Gastrocnemius medialis (tissue), 4 donors: Measurements from ENCODE around the gene RNF123. TPM values are rescaled to one million over a fixed set of nuclear protein-coding genes. Genes with fewer than 3 reads are reported as not detected.

ENCODE experiments used
- ATAC-seq, 2 donors: fragments of 150-250 bp; one replicate each; pipeline ENCODE4 v1.9.1; 2016
- DNase-seq, 2 donors: peaks; one replicate each; pipeline ENCODE4 v3.0.0-alpha.2; 2019
- H3K27ac ChIP-seq, 4 donors: fragments of 200-600 bp; sonication (generic); 1 replicate in 1 of 4; 2 replicates in 3 of 4; pipeline ENCODE4 v1.5.1; 2016 to 2018; ENCODE audit warnings: mild to moderate bottlenecking in 2 of 4, moderate library complexity in 1 of 4
- H3K27me3 ChIP-seq, 3 donors: fragments of 200-600 bp; sonication (generic) in 2 of 3; 1 replicate in 1 of 3; 2 replicates in 2 of 3; pipeline versions ENCODE4 v1.5.1 to v1.6.0; 2016 to 2019; ENCODE audit warnings: mild to moderate bottlenecking in 1 of 3, moderate library complexity in 1 of 3
- H3K36me3 ChIP-seq, 2 donors: fragments of 200-600 bp; sonication (generic) in 1 of 2; one replicate each; pipeline ENCODE4 v1.5.1; 2017 to 2018
- H3K4me1 ChIP-seq, 2 donors: fragments of 200-600 bp; sonication (generic) in 1 of 2; one replicate each; pipeline ENCODE4 v1.5.1; 2016 to 2017; ENCODE audit warnings: mild to moderate bottlenecking in 2 of 2
- H3K4me3 ChIP-seq, 4 donors: fragments of 200-600 bp; sonication (generic) in 3 of 4; 1 replicate in 1 of 4; 2 replicates in 3 of 4; pipeline ENCODE4 v1.5.1; 2016 to 2019; ENCODE audit warnings: mild to moderate bottlenecking in 2 of 4
- H3K9me3 ChIP-seq, 3 donors: fragments of 200-600 bp; sonication (generic) in 2 of 3; 1 replicate in 1 of 3; 2 replicates in 2 of 3; pipeline ENCODE4 v1.5.1; 2016 to 2019
- CTCF ChIP-seq, 5 experiments: fragments of 450-650 bp in 3 of 5; fragments of 200-600 bp in 2 of 5; sonication (generic) in 2 of 5; IDR thresholded peaks in 4 of 5; conservative IDR thresholded peaks in 1 of 5; 1 replicate in 4 of 5; 2 replicates in 1 of 5; pipeline ENCODE4 v1.5.1; 2016 to 2019; ENCODE audit warnings: antibody characterized with exemption in 5 of 5, mild to moderate bottlenecking in 3 of 5, moderate library complexity in 3 of 5
- POLR2A ChIP-seq, 2 donors: fragments of 450-650 bp; IDR thresholded peaks; one replicate each; pipeline ENCODE4 v1.6.1; 2017; ENCODE audit warnings: antibody characterized with exemption in 2 of 2, mild to moderate bottlenecking in 2 of 2, moderate library complexity in 2 of 2
- in situ Hi-C, 4 donors: fragments of 200-750 bp; cut with MboI; loops; one replicate each; pipeline versions ENCODE4 v1.15.0 to v1.8.0; 2017; ENCODE audit warnings: low sequenced_read_pairs in 4 of 4
- intact Hi-C: fragments of 100-400 bp; cut with DNase I; formaldehyde crosslinking; loops from one replicate; pipeline ENCODE4 v1.15.1; 2023; ENCODE audit warnings: low total_unique reads
- total RNA-seq, 4 donors: library from RNA; depleted of rRNA; stranded (reverse); fragments of >200 nt; gene quantifications; one replicate each; pipeline versions ENCODE4 v1.1.0 to v1.2.3, GENCODE V29; 2016

The RNF123 gene
- total RNA-seq, 4 donors from 2014 or later = 82.8 to 132 (median 128) TPM

GRCh38 chr3:49657208-49657915 is 32.0 kb upstream of the RNF123 start:
- H3K27me3 ChIP-seq = no peaks in the 10 kb centered on the region
- no peaks in the 10 kb centered on the region for H3K9me3 ChIP-seq
- DNase-seq = no peak
- no peaks in the 10 kb centered on the region for H3K4me1 ChIP-seq
- no peaks in the 10 kb centered on the region for H3K36me3 ChIP-seq
- TF ChIP-seq CTCF (IDR thresholded peaks at IDR 0.05 in 4 of 5, conservative IDR thresholded peaks at IDR 0.05 in 1 of 5) = no peak
- no peak for TF ChIP-seq POLR2A (IDR thresholded peaks at IDR 0.05)
- H3K4me3 ChIP-seq = no peak overlapping the region
- no peak overlapping the region for H3K27ac ChIP-seq
- intact Hi-C loops (no loop called here), in situ Hi-C loops (no loop called here)
- no peak for ATAC-seq

GRCh38 chr3:49658711-49659110 is 30.6 kb upstream of the RNF123 start:
- H3K27ac ChIP-seq = no peak overlapping the region
- intact Hi-C loops = no loop called here
- no peaks in the 10 kb centered on the region for H3K4me1 ChIP-seq
- TF ChIP-seq POLR2A (IDR thresholded peaks at IDR 0.05) = no peak
- no peak for TF ChIP-seq CTCF (IDR thresholded peaks at IDR 0.05 in 4 of 5, conservative IDR thresholded peaks at IDR 0.05 in 1 of 5)
- DNase-seq = no peak
- in situ Hi-C loops = no loop called here
- no peak for ATAC-seq
- no peaks in the 10 kb centered on the region for H3K36me3 ChIP-seq
- H3K9me3 ChIP-seq = no peaks in the 10 kb centered on the region
- H3K4me3 ChIP-seq = no peak overlapping the region
- no peaks in the 10 kb centered on the region for H3K27me3 ChIP-seq

- ATAC-seq (no peak), DNase-seq (no peak)
- Histone ChIP-seq H3K4me3 (no peak overlapping the region), H3K27ac (no peak overlapping the region), H3K36me3 (no peaks in the 10 kb centered on the region), H3K27me3 (no peaks in the 10 kb centered on the region), H3K9me3 (no peaks in the 10 kb centered on the region), H3K4me1 (no peaks in the 10 kb centered on the region)
- no peak for TF ChIP-seq CTCF (IDR thresholded peaks at IDR 0.05 in 4 of 5, conservative IDR thresholded peaks at IDR 0.05 in 1 of 5)
- no peak for TF ChIP-seq POLR2A (IDR thresholded peaks at IDR 0.05)
- in situ Hi-C loops (no loop called here), intact Hi-C loops (no loop called here)
Measured at GRCh38 chr3:49659756-49660155, 29.6 kb upstream of the RNF123 start.

GRCh38 chr3:49661281-49661680 is 28.1 kb upstream of the RNF123 start:
- H3K4me3 ChIP-seq = no peak overlapping the region
- no peaks in the 10 kb centered on the region for H3K4me1 ChIP-seq
- DNase-seq (no peak), ATAC-seq (no peak)
- H3K9me3 ChIP-seq = no peaks in the 10 kb centered on the region
- no peak overlapping the region for H3K27ac ChIP-seq
- no peak for TF ChIP-seq CTCF (IDR thresholded peaks at IDR 0.05 in 4 of 5, conservative IDR thresholded peaks at IDR 0.05 in 1 of 5)
- TF ChIP-seq POLR2A (IDR thresholded peaks at IDR 0.05) = no peak
- H3K36me3 ChIP-seq = no peaks in the 10 kb centered on the region
- H3K27me3 ChIP-seq = no peaks in the 10 kb centered on the region
- in situ Hi-C loops = no loop called here
- intact Hi-C loops = no loop called here

- Histone ChIP-seq H3K27ac (no peak overlapping the region), H3K4me1 (no peaks in the 10 kb centered on the region), H3K9me3 (no peaks in the 10 kb centered on the region), H3K36me3 (no peaks in the 10 kb centered on the region), H3K4me3 (no peak overlapping the region), H3K27me3 (no peaks in the 10 kb centered on the region)
- ATAC-seq (no peak), DNase-seq (no peak)
- intact Hi-C loops (no loop called here), in situ Hi-C loops (no loop called here)
- no peak for TF ChIP-seq CTCF (IDR thresholded peaks at IDR 0.05 in 4 of 5, conservative IDR thresholded peaks at IDR 0.05 in 1 of 5)
- TF ChIP-seq POLR2A (IDR thresholded peaks at IDR 0.05) = no peak
Measured at GRCh38 chr3:49662021-49662420, 27.3 kb upstream of the RNF123 start.
